HEK293 (cell line): ENCODE measurements around the gene MLLT3.
A peak's percentile ranks its signal among the peaks of the same experiment; 100 is the strongest.

Experiments
- CTCF ChIA-PET: fragments of 350-600 bp; formaldehyde crosslinking; extraction: SDS; loops from one replicate; lab custom pipeline; 2021; ENCODE audit warnings: antibody characterized with exemption; lab: Yijun Ruan, JAX
- POLR2A ChIA-PET: fragments of 300-600 bp; formaldehyde crosslinking; extraction: SDS; loops from one replicate; lab custom pipeline; 2020; ENCODE audit warnings: antibody characterized with exemption, inconsistent platforms; lab: Yijun Ruan, JAX
- H3K27ac ChIP-seq: fragments of 200-500 bp; sonication (Bioruptor generic); 2 replicates; pipeline ENCODE4 v1.5.1; 2014; ENCODE audit warnings: low read depth, low read length, control low read depth, inconsistent platforms; ENCODE audit errors: extremely low read depth
- H3K36me3 ChIP-seq, 2 experiments: fragments of 200-500 bp in 1 of 2; sonication (Bioruptor generic) in 1 of 2; 1 replicate in 1 of 2; 2 replicates in 1 of 2; pipeline ENCODE4 v1.5.1; 2014 to 2017; ENCODE audit warnings: inconsistent platforms in 2 of 2, low read length in 2 of 2; ENCODE audit not compliant: control insufficient read depth in 2 of 2, insufficient read depth in 1 of 2
- H3K4me1 ChIP-seq: fragments of 200-500 bp; sonication (Bioruptor generic); 2 replicates; pipeline ENCODE4 v1.5.1; 2014; ENCODE audit warnings: mild to moderate bottlenecking, low read length, inconsistent platforms; ENCODE audit not compliant: control insufficient read depth, insufficient read depth
- H3K4me3 ChIP-seq: 2 replicates; pipeline ENCODE4 v1.5.1; 2011; ENCODE audit warnings: low read depth, mild to moderate bottlenecking, control low read depth, low read length, moderate library complexity
- H3K9me3 ChIP-seq: fragments of 200-500 bp; sonication (Bioruptor generic); 2 replicates; pipeline ENCODE4 v1.5.1; 2014; ENCODE audit warnings: low read depth, low read length, inconsistent platforms; ENCODE audit not compliant: control insufficient read depth, insufficient read depth
- BCL11B ChIP-seq: fragments of 450-650 bp; formaldehyde crosslinking; IDR thresholded peaks from 2 replicates; pipeline ENCODE4 v1.5.1; 2016; ENCODE audit warnings: low read depth, missing biosample characterization, missing genetic modification characterization
- FEZF1 ChIP-seq: fragments of 450-650 bp; formaldehyde crosslinking; IDR thresholded peaks from 2 replicates; pipeline ENCODE4 v1.5.1; 2016; ENCODE audit warnings: missing biosample characterization, missing genetic modification characterization
- KLF1 ChIP-seq: fragments of 450-650 bp; formaldehyde crosslinking; IDR thresholded peaks from 2 replicates; pipeline ENCODE4 v1.5.1; 2016; ENCODE audit warnings: missing biosample characterization, missing genetic modification characterization
- KLF16 ChIP-seq: fragments of 450-650 bp; formaldehyde crosslinking; IDR thresholded peaks from 2 replicates; pipeline ENCODE4 v1.5.1; 2017; ENCODE audit warnings: missing biosample characterization, missing genetic modification characterization
- OSR2 ChIP-seq: fragments of 450-650 bp; formaldehyde crosslinking; IDR thresholded peaks from 2 replicates; pipeline ENCODE4 v1.5.1; 2016; ENCODE audit warnings: missing biosample characterization, missing genetic modification characterization
- PRDM1 ChIP-seq: fragments of 450-650 bp; formaldehyde crosslinking; IDR thresholded peaks from 2 replicates; pipeline ENCODE4; 2016; ENCODE audit warnings: missing biosample characterization, missing genetic modification characterization
- ZBTB1 ChIP-seq: fragments of 450-650 bp; formaldehyde crosslinking; IDR thresholded peaks from 2 replicates; pipeline ENCODE4 v1.5.1; 2016; ENCODE audit warnings: missing biosample characterization, missing genetic modification characterization
- ZBTB20 ChIP-seq: fragments of 450-650 bp; formaldehyde crosslinking; IDR thresholded peaks from 2 replicates; pipeline ENCODE4 v1.5.1; 2016; ENCODE audit warnings: missing biosample characterization, missing genetic modification characterization
- ZBTB7A ChIP-seq: fragments of 450-650 bp; formaldehyde crosslinking; IDR thresholded peaks from 2 replicates; pipeline ENCODE4 v1.5.1; 2016; ENCODE audit warnings: low read depth, missing biosample characterization, missing genetic modification characterization
- ZEB2 ChIP-seq: fragments of 450-650 bp; formaldehyde crosslinking; IDR thresholded peaks from 2 replicates; pipeline ENCODE4 v1.5.1; 2016; ENCODE audit warnings: missing biosample characterization, missing genetic modification characterization
- ZFHX2 ChIP-seq: fragments of 450-650 bp; formaldehyde crosslinking; conservative IDR thresholded peaks from 2 replicates; pipeline ENCODE4 v1.5.1; 2016; ENCODE audit warnings: missing biosample characterization, missing genetic modification characterization
- ZNF112 ChIP-seq: fragments of 450-650 bp; formaldehyde crosslinking; IDR thresholded peaks from 2 replicates; pipeline ENCODE4 v1.5.0; 2017; ENCODE audit warnings: missing biosample characterization, missing genetic modification characterization
- ZNF133 ChIP-seq: fragments of 450-650 bp; formaldehyde crosslinking; IDR thresholded peaks from 2 replicates; pipeline ENCODE4 v1.5.1; 2016; ENCODE audit warnings: missing biosample characterization, missing genetic modification characterization
- ZNF148 ChIP-seq: fragments of 450-650 bp; formaldehyde crosslinking; IDR thresholded peaks from 2 replicates; pipeline ENCODE4 v1.5.0; 2017; ENCODE audit warnings: missing biosample characterization, missing genetic modification characterization, borderline replicate concordance
- ZNF157 ChIP-seq: fragments of 450-650 bp; formaldehyde crosslinking; IDR thresholded peaks from 2 replicates; pipeline ENCODE4 v1.5.1; 2016; ENCODE audit warnings: missing biosample characterization, missing genetic modification characterization
- ZNF19 ChIP-seq: fragments of 450-650 bp; formaldehyde crosslinking; IDR thresholded peaks from 2 replicates; pipeline ENCODE4; 2016; ENCODE audit warnings: missing biosample characterization, missing genetic modification characterization, low read depth
- ZNF302 ChIP-seq: fragments of 450-650 bp; formaldehyde crosslinking; IDR thresholded peaks from 2 replicates; pipeline ENCODE4 v1.5.1; 2016; ENCODE audit warnings: missing biosample characterization, missing genetic modification characterization, low read depth
- ZNF391 ChIP-seq: fragments of 450-650 bp; formaldehyde crosslinking; IDR thresholded peaks from 2 replicates; pipeline ENCODE4 v1.5.1; 2016; ENCODE audit warnings: low read depth, missing biosample characterization, missing genetic modification characterization, borderline replicate concordance
- ZNF501 ChIP-seq: fragments of 450-650 bp; formaldehyde crosslinking; IDR thresholded peaks from 2 replicates; pipeline ENCODE4 v1.5.1; 2016; ENCODE audit warnings: missing biosample characterization, missing genetic modification characterization
- ZNF600 ChIP-seq: fragments of 450-650 bp; formaldehyde crosslinking; IDR thresholded peaks from 2 replicates; pipeline ENCODE4 v1.5.1; 2016; ENCODE audit warnings: missing biosample characterization, missing genetic modification characterization
- ZNF785 ChIP-seq: fragments of 450-650 bp; formaldehyde crosslinking; IDR thresholded peaks from 2 replicates; pipeline ENCODE4 v1.5.1; 2016; ENCODE audit warnings: missing biosample characterization, missing genetic modification characterization
- ZNF837 ChIP-seq: fragments of 450-650 bp; formaldehyde crosslinking; IDR thresholded peaks from 2 replicates; pipeline ENCODE4 v1.5.1; 2016; ENCODE audit warnings: missing biosample characterization, missing genetic modification characterization
- TF ChIP-seq, protein P1 (sequence below): fragments of 450-650 bp; formaldehyde crosslinking; IDR thresholded peaks from 2 replicates; pipeline ENCODE4 v1.5.1; 2017; ENCODE audit warnings: missing biosample characterization, missing genetic modification characterization
- TF ChIP-seq, protein P2 (sequence below): fragments of 450-650 bp; formaldehyde crosslinking; IDR thresholded peaks from 2 replicates; pipeline ENCODE4 v1.5.1; 2016; ENCODE audit warnings: missing biosample characterization, missing genetic modification characterization
- TF ChIP-seq, protein P3 (sequence below): fragments of 450-650 bp; formaldehyde crosslinking; IDR thresholded peaks from 2 replicates; pipeline ENCODE4 v1.5.1; 2016; ENCODE audit warnings: missing biosample characterization, missing genetic modification characterization
- TF ChIP-seq, protein P4 (sequence below): fragments of 450-650 bp; formaldehyde crosslinking; IDR thresholded peaks from 2 replicates; pipeline ENCODE4 v1.5.1; 2016; ENCODE audit warnings: missing biosample characterization, missing genetic modification characterization

The MLLT3 gene

DNA sequence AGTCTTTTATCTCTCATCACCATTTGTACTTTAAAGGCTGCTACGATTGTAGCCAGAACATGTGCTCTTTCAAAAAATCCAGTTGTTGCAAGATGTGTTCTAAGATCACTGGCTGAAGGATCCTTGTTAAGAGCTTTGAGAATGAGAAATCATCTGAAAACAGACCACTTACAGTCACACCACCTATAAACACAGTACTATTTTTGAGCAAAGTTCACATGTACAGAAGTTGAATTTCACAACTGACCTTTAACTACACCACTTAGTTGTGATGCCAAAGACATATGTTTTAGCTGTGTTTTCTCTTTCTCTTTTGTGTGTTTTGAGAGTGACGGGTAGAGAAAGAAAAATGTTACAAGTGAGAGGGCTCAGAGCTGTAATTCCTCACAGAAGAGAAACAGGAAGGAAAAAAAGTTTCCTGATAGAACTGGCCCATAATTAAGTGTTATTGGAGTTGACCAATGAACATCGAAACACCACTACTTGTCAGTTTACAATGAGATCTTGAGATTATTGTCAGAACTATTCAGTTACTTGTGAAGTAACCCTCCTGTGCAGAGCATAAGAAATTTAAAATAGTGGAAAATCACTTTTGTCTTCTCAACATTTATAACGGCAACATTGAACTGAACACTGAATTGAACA, 245.4 kb downstream of the MLLT3 start:
- Histone ChIP-seq H3K27ac (no peak overlapping the region), H3K36me3 (no peaks in the 10 kb centered on the region), H3K4me1 (peaks cover 16% of the 10 kb centered on the region), H3K4me3 (no peak overlapping the region), H3K9me3 (no peaks in the 10 kb centered on the region)
- ChIA-PET CTCF (interaction anchor here (0.6 to 1.5 kb wide), 3 partner anchors 48 to 564 kb away, joined by 3 to 4 read pairs (median 3); no protein-coding TSS in a partner anchor), POLR2A (no interaction called here)
- TF ChIP-seq, protein P1, sequence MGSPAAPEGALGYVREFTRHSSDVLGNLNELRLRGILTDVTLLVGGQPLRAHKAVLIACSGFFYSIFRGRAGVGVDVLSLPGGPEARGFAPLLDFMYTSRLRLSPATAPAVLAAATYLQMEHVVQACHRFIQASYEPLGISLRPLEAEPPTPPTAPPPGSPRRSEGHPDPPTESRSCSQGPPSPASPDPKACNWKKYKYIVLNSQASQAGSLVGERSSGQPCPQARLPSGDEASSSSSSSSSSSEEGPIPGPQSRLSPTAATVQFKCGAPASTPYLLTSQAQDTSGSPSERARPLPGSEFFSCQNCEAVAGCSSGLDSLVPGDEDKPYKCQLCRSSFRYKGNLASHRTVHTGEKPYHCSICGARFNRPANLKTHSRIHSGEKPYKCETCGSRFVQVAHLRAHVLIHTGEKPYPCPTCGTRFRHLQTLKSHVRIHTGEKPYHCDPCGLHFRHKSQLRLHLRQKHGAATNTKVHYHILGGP (tag by site-specific recombination) = no peak
- TF ChIP-seq, protein P2, sequence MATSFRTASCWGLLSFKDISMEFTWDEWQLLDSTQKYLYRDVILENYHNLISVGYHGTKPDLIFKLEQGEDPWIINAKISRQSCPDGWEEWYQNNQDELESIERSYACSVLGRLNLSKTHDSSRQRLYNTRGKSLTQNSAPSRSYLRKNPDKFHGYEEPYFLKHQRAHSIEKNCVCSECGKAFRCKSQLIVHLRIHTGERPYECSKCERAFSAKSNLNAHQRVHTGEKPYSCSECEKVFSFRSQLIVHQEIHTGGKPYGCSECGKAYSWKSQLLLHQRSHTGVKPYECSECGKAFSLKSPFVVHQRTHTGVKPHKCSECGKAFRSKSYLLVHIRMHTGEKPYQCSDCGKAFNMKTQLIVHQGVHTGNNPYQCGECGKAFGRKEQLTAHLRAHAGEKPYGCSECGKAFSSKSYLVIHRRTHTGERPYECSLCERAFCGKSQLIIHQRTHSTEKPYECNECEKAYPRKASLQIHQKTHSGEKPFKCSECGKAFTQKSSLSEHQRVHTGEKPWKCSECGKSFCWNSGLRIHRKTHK (tag by site-specific recombination) = no peak
- 0 out of 2 replicates have a peak, but pooled peaks have one; percentile 39 for TF ChIP-seq PRDM1 (tag by site-specific recombination)

- Histone ChIP-seq H3K4me1 (peaks cover 15% of the 10 kb centered on the region), H3K36me3 (no peaks in the 10 kb centered on the region), H3K9me3 (no peaks in the 10 kb centered on the region), H3K4me3 (no peak overlapping the region), H3K27ac (no peak overlapping the region)
- POLR2A ChIA-PET = no interaction called here
- TF ChIP-seq ZNF157 (tag by site-specific recombination) = no peak
- no peak for TF ChIP-seq ZEB2 (tag by site-specific recombination)
- no peak for TF ChIP-seq ZNF19 (tag by site-specific recombination)
- TF ChIP-seq FEZF1 (tag by site-specific recombination) = no peak
- TF ChIP-seq ZNF837 (tag by site-specific recombination) = no peak
- TF ChIP-seq BCL11B = no peak
- TF ChIP-seq ZNF785 (tag by site-specific recombination) = no peak
- no peak for TF ChIP-seq ZNF302 (tag by site-specific recombination)
- no peak for TF ChIP-seq ZBTB1 (tag by site-specific recombination)
- no peak for TF ChIP-seq ZFHX2 (tag by site-specific recombination)
- no peak for TF ChIP-seq ZNF600
- TF ChIP-seq ZNF148 (tag by site-specific recombination) = no peak
- CTCF ChIA-PET = interaction anchor here (0.6 to 1.5 kb wide), 3 partner anchors 49 to 564 kb away, joined by 3 to 4 read pairs (median 4); no protein-coding TSS in a partner anchor
Measured at GRCh38 chr9:20376042-20376441, 246.3 kb downstream of the MLLT3 start.

DNA sequence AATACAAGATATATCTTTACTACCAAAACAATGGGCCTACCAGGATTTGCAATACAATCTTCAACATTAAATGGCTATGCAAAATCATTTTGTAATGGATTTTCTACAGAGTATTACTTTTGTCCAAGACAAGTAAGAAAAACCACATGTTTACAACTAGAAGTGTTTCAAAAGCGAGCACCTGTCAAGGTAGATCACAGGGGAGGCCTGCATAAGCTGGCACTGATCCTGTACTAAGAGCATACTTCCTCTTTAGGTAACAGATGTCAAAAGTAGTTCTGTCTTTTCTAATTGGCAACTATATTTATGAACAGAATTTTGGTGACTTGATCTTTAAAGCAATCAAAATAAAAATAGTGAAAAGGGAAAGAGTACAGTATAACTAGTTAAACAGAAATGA, 249.0 kb downstream of the MLLT3 start:
- Histone ChIP-seq H3K27ac (no peak overlapping the region), H3K4me3 (no peak overlapping the region), H3K36me3 (no peaks in the 10 kb centered on the region), H3K9me3 (no peaks in the 10 kb centered on the region), H3K4me1 (peaks cover 5% of the 10 kb centered on the region; the same call in 1 of the 2 replicates)
- POLR2A ChIA-PET = no interaction called here
- CTCF ChIA-PET = interaction anchor here (0.9 kb wide), 1 partner anchor 10 kb away, joined by 4 read pairs; no protein-coding TSS in a partner anchor
- no peak for TF ChIP-seq OSR2 (tag by site-specific recombination)
- TF ChIP-seq, protein P3, sequence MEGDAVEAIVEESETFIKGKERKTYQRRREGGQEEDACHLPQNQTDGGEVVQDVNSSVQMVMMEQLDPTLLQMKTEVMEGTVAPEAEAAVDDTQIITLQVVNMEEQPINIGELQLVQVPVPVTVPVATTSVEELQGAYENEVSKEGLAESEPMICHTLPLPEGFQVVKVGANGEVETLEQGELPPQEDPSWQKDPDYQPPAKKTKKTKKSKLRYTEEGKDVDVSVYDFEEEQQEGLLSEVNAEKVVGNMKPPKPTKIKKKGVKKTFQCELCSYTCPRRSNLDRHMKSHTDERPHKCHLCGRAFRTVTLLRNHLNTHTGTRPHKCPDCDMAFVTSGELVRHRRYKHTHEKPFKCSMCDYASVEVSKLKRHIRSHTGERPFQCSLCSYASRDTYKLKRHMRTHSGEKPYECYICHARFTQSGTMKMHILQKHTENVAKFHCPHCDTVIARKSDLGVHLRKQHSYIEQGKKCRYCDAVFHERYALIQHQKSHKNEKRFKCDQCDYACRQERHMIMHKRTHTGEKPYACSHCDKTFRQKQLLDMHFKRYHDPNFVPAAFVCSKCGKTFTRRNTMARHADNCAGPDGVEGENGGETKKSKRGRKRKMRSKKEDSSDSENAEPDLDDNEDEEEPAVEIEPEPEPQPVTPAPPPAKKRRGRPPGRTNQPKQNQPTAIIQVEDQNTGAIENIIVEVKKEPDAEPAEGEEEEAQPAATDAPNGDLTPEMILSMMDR = no peak
- no peak for TF ChIP-seq KLF1 (tag by site-specific recombination)
- TF ChIP-seq ZBTB20 (tag by site-specific recombination) = no peak
- TF ChIP-seq ZNF133 (tag by site-specific recombination) = no peak
- no peak for TF ChIP-seq ZNF112
- TF ChIP-seq, protein P4, sequence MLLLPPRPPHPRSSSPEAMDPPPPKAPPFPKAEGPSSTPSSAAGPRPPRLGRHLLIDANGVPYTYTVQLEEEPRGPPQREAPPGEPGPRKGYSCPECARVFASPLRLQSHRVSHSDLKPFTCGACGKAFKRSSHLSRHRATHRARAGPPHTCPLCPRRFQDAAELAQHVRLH (tag by site-specific recombination) = no peak
- TF ChIP-seq BCL11B = no peak
- TF ChIP-seq KLF16 (tag by site-specific recombination) = no peak
- no peak for TF ChIP-seq ZNF501 (tag by site-specific recombination)
- no peak for TF ChIP-seq ZNF391 (tag by site-specific recombination)
- no peak for TF ChIP-seq ZBTB7A (tag by site-specific recombination)
